Activated CD8-positive, alpha-beta memory T cell treated with anti-CD3 and anti-CD28 coated beads, Interleukin-2, amount 50 U/mL, for 24 hours (primary cell): ENCODE data around the gene SBK3.
"Not testable (repeated sequence)": the region's sequence is repeated elsewhere in the genome, so short reads cannot be mapped to it uniquely, and the experiment has no call there.

Experiments
- DNase-seq: peaks from one replicate; pipeline ENCODE4 v3.0.0-alpha.2; 2020; ENCODE audit errors: extremely low read depth

SBK3 gene

DNA sequence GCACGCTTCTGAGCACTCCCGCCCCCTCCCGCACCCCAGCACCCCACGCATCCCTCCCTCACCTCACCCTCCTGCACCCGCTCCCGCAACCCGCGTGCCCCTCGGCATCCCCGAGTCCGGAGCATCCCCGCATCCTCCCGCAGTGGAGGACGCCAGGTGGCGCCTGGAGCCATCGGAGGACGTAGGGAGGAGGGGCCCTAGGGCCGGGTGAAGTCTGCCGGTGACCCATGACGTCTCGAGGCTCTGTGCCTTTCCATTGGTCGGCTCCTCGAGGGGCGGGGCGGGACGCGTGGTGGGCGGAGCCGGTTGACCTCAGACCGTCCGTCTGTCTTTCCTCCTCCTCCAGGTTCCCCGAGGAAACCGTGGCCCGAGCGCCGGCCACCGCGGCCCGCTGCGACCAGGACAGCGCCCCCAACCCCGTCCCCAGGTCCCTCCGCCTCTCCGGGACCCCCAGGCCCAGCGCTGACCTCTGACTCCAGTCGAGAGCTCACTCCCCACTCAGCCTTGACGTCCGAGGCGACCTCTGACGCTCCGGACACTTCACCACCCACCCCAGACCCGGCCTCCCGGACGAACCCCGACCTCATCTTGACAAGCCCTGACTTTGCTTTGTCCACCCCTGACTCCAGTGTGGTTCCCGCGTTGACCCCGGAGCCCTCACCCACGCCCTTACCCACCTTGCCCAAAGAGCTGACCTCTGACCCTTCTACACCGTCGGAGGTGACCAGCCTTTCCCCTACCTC lies 28.3 kb downstream of the SBK3 start:
- DNase-seq: peak; percentile 67

DNA sequence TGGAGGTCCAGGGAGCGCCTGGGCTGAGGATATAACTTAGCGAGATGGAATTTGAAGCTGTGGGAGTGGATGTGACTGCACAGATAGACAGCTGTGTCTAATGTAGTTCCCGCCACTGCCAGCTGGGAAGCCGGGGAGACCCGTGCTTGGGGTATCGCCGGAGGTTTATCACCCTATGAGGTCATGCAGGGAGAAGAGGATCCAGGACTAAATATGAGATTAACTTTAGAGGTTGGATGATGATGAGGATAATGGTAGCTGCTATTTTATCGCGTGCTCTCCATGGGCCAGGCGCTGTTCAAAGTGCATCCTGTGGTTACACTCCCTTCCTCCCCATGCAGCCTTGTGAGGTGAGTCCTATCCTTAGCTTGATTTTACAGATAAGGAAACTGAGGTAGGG lies 37.2 kb downstream of the SBK3 start:
- DNase-seq: no peak

DNA sequence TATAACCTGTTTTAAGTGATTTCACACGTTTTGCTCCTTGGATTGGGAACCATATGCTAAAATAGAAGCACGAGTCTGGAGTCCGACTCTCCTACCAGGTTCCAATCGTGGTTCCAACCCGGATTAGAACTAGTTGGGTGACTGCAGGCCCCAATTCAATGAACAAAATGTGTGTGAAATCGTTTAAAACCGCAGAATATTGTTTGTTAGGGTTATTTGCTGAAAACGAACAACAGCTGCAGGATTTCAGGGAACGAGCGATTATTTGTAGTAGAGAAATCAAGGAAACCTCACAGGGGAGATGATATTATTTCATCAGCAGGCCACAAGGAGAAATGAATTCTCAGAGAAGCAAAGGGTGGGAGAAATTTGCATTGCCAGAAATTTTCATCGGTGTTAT lies 40.4 kb downstream of the SBK3 start:
- DNase-seq: no peak

DNA sequence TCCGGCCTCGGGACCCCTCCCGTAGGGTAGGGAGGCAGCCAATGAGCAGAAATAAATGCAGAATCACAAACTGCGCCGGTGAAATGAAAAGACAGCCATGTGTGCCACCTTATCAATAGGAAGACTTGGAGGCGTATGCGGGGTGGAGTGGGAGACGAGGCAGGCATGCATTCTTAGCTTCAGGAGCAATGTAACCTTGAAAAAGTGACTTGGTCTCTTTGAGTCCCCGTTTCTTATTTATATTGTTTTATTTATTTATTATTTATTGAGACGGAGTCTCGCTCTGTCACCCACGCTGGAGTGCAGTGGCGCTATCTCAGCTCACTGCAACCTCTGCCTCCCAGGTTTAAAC lies 41.1 kb downstream of the SBK3 start:
- DNase-seq: no peak

DNA sequence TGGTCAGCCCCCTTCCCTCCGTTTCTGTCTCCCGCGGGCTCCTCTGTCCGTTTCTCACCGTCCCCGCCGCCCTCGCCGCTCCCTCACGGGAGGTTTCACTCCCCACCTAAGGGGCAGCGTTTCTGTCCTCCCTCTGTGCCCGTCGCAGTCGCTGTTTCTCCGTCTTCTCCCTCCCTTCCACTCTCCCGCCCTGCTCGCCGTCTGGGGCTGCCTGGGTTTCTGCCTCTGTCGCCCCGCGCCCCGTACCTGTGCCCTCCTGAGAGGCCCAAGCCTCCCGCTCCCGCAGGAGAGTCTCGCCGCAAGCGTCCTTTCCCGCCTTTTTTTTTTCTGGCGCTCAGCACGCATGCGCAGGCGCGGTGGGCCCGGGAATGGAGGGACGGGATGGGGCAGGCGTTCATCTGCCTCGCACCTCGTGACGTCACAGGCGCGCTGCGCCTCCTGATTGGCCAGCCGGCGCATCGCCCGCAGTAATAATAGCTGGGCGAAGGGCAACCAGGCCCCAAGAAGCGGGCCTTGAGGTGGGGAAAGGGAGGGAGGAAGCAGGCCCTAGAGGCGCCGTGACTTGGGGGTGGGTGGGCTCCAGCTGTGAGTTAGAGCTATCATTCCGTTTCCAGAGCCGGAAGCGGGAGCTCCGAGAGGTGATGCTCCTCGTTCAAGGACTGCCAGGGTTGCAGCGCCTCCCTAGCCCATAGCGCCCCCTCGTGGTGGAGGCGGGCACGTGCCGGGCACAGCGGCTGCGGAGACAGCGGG lies 41.7 kb downstream of the SBK3 start:
- DNase-seq: peak; percentile 80

DNA sequence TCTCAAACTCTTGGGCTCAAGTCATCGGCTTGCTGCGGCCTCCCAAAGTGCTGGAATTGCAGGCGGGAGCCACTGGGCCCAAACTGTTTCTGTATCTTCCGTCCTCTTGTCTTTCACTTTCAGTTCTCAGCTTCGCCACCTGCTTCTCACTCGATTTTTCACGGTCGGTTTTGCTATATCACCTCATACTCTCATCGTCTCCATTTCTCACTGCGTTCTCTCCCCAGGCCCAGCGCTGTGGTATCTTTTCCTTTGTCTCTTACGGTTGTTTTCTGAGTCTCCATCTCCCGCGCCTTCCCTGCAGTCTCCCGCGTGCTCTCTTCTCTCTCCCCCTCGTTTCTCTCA lies 42.2 kb downstream of the SBK3 start:
- DNase-seq: no peak

DNA sequence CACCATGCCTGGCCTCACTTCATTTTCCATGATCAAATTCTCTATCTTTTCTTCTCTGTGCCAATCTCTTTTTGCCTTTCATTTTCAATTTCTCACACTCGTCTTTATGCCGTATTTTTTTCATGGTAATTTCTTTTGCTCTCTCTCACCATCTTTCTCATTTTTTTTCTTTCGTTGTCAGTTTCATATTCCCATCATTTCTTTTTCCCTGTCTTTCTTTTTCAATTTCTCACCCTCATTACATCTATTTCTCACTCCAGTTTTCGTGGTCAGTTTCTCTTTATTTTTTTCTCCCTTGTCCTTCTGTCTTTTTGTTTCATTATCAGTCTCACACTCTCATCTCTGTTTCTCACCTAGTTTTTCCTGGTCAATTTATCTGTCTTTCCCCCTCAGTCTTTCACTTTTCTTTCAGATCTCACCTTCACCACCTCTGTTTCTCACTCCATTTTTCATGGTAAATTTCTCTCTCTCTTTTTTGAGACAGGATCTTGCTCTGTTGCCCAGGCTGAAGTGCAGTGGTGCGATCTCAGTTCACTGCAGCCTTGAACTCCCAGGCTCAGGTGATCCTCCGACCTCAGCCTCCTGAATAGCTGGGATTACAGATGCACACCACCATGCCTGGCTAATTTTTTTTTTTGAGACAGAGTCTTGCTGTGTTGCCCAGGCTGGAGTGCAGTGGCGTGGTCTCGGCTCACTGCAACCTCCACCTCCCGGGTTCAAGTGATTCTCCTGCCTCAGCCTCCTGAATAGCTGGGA lies 43.0 kb downstream of the SBK3 start:
- no peak for DNase-seq

DNA sequence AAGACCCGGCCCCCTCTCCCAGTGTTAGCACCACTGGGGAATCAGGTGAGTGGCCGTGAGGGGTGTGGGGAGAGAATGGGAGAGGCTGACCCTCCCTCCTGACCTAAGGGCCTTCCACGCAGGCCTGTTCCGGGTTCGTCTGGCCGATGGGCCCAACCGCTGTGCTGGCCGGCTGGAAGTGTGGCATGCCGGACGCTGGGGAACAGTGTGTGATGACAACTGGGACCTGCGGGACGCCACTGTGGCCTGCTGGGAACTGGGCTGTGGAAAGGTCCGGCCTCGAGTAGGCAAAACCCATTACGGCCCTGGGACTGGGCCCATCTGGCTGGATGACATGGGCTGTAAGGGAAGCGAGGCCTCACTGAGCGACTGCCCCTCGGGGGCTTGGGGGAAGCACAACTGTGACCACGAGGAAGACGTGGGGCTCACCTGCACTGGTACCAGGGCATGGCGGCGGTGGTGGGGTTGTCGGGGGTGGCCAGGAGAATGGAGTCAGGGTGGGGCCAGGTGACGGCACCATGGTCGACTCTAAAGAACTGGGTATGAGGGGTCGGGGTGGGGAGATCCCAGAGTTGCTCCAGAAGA lies 44.9 kb downstream of the SBK3 start:
- no peak for DNase-seq

DNA sequence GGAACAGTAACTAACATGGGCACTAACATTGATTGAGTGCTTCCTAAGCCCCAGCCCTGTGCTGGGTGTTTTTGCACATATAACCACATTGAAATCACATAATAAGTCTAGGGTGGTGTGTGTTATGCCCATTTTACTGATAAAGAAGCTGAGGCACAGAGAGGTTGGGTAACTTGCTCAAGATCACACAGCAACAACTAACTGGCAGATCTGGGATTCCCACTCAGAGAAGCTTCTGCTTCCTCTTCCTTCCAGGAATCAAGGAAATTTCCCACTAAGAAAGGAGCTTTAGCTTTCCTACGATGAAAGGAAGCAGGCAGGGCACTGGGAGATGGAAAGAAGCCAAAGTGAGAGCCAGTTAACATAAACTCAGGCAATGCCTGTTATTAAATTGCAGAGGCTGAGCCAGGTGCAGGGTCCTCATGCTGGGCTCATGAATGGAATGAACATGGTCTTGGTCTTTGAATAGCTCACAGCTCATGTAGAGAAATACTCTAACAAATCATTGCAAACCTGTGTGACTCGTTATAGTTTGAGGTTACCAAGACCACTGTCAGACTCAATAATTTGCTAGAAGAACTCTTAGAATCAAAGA lies 47.0 kb downstream of the SBK3 start:
- no peak for DNase-seq

DNA sequence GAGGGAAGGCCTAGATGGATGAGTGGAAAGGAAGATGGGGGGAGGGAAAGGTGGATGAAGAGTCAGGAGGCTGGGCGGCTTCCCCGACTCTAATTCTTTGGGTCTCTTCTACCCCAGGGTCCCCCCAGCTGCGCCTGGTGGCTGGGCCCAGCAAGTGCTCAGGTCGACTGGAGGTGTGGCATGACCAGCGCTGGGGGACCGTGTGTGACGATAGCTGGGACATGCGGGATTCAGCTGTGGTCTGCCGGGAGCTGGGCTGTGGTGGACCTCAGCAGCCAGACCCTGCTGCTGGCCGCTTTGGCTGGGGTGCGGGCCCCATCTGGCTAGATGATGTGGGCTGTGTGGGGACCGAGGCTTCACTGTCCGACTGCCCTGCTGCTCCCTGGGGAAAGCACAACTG lies 47.6 kb downstream of the SBK3 start:
- DNase-seq: no peak

DNA sequence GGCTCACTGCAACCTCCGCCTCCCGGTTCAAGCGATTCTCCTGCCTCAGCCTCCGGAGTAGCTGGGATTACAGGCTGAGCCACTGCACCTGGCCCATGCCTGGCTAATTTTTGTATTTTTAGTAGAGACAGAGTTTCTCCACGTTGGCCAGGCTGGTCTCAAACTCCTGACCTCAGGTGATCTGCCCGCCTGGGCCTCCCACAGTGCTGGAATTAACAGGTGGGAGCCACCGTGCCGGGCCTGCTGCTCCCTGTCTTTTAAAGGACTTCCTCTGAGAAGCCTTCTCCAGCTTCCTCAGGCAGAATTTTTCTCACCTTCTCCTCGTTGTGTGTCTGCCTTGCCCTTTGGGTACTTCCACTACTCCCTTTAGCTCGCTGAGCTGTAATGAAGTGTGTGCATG lies 48.5 kb downstream of the SBK3 start:
- not testable (repeated sequence) for DNase-seq

DNA sequence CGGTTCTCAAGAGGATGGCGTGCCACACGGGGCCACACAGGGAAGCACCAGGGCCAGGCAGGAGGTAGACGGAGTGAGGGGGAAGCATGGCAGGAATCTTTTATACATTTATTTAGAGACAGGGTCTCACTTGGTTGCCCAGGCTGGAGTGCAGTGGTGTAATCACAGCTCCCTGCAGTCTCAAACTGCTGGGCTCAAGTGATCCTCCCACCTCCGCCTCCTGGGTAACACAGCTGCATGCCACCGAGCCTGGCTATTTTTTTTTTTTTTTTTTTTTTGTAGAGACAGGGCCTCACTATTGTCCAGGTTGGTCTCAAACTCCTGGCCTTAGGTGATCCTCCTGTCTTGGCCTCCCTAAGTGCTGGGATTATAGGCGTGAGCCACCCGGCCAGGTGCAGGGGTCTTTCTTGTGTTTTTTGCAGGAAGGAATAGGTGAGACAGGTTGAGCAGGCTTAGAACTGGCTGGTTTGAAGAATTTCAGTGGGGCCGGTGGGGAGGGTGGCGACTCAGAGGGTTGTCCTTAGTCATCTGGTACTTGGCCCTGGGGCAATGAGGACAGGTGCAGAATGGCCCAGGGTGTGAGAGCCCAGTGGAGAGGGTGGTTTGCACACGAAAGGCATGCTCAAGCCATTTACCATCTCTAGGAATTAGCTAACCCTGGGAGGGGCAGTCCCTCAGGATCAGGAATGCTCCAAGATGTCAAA lies 49.5 kb downstream of the SBK3 start:
- DNase-seq: no peak

DNA sequence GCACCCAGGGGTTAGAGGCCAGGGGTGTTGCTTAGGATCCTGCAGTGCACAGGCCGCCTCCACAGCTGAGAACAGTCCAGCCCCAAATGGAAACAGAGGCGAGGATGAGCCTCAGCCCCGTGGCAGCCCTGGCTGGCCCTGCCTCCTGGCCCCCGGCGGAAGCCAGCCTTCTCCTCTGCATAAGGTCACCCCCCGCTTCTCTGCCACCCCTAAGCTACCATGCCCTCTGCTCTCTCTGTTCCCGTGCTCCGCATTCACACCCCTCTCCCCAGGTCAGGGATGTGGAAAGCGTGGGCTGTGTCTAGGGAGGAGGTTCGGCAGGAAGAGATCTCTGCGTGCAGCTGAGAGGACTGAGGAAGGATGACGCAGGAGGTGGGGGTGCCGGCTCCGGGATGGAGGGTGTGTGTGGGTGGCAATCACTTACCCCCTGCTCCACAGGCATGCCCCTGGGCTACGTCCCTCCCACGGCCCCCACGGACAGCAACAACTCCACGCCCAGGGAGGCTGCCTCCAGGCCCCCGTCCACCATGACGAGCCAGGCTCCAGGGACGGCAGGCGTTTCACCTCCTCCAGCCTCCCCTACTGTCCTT lies 51.1 kb downstream of the SBK3 start:
- no peak for DNase-seq

DNA sequence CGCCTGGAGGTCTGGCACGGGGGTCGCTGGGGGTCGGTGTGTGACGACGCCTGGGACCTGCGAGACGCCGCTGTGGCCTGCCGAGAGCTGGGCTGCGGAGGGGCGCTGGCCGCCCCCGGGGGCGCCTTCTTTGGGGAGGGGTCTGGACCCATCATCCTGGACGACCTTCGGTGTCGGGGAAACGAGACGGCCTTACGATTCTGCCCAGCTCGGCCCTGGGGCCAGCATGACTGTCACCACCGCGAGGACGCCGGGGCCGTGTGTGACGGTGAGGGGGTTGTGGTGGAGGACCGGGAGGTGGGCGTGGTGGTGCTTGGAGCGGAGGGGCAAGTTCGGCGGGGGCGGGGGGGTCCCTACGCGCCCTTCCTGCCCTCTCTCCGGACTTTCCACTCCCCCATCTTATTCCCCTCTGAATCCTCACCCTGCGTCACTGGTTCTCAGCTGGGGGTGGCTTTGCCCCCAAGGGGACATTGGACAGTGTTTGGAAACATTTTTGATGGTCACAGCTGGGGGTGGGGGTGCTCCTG lies 51.6 kb downstream of the SBK3 start:
- DNase-seq: no peak

DNA sequence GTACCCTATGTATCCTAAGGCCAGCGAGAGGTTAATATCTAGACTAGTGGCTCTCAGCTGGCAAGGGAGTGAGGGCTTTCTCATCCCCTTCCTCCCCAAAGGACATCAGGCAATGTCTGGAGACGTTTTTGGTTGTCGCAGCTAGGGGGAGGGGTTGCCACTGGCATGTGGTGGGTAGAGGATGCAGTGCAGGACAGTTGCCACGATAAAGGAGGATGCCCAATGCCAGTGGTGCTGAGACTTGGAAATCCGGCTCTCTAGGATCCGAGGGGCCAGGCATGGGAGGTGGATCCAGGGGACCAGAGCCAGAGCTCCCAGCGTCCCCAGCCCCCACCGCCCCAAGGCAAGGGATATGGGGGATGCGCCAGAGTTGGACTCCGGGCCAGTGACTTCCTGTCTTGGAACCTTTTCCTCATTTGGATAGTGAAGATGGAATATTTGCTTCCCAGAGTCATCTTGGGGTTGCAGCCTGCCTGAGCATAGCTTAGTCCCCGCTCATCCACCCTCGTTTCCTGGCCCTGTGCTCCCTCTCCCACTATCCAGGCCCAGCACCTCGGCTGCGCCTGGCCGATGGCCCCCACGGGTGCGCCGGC lies 52.2 kb downstream of the SBK3 start:
- DNase-seq: no peak

DNA sequence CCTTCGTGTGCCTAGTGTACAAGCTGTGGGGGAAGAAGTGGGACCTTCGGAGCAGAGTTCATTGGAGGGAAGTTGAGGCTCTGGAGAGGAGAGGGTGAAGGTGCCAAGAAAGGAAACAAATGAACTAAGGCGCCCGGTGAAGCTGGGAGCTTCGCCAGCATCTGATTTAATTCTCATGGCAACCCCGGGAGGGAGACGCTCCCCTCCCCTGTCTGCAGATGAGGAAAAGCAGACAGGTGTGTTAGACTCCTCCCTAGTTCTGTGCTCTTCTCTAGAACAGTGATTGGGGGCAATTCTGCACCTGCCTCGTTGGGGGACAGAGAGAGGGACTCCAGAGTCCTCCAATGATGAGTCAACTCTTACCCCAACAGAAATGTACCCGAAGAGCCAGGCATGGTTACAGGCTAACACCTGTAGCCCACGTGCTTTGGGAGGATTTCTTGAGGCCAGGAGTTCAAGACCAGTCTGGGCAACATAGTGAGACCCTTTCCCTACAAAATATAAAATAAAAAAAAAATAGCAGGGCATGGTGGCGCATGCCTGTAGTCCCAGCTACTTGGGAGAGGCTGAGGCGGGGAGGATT lies 52.9 kb downstream of the SBK3 start:
- no peak for DNase-seq

DNA sequence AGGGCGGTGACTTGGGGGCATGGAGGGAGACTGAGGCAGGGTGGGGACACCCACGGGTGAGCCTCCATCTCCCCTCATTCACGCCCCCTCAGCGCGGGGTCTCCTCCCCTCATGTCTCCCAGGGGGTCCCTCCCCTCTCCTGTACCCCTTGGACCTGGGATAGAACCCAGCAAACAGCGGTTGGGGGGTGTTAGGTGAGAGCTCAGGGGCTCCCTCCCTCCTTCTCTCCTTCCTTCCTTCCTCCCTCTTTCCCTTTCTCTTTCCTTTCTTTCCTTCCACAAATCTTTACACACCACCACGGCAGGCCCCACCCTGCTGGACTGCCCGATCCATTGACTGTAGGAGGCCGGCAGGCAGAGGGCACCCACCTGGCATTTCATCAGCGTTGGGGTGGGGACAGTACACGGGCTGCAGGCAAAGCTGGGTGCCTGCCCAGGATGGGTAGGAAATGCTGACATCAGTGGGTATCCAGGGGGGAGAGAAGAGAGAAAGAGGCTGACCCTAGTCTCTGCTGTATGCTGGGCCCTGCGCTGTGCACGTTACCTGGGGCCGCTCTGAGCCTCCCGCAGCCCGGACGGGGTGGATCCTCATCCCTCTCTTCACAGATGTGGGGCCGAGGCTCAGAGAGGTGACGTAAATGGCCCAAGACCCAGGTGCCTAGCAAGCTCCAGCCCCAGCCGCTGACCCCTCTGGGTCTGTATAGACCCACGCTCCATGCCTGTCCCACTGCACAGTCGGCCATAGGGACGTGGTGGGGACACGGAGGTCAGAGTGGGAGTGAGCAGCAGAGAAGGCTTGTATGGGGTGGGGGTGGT lies 53.6 kb downstream of the SBK3 start:
- no peak for DNase-seq
